ENCODE data around the gene HDAC3.
A peak's percentile ranks its signal among the peaks of the same experiment; 100 is the strongest.

HDAC3 gene

GRCh38 chr5:141636413-141637122 is at the start of gene HDAC3, which contains the start of gene RELL2:
HDAC3 (minus strand) TSS chr5:141636849; CDS start chr5:141636790, 59 bp downstream.
RELL2 (plus strand) TSS chr5:141636997; CDS start chr5:141638226, 1,229 bp downstream.
- H3K4me3 ChIP-seq (ENCODE audit: low read length) = peak within 1 kb of the TSS; percentile 91
- peak; percentile 95 for DNase-seq (ENCODE audit: low read depth)
- no peak for TF ChIP-seq CTCF (IDR thresholded peaks at IDR 0.05; ENCODE audit: insufficient read depth, low read depth, low read length, missing control alignments)

GRCh38 chr5:141685591-141685990 is 48.9 kb upstream of the HDAC3 start:
- H3K4me3 ChIP-seq (ENCODE audit: low read length) = no peak overlapping the region
- TF ChIP-seq CTCF (IDR thresholded peaks at IDR 0.05; ENCODE audit: insufficient read depth, low read depth, low read length, missing control alignments) = no peak
- no peak for DNase-seq (ENCODE audit: low read depth)

GRCh38 chr5:141683596-141684141 is 47.0 kb upstream of the HDAC3 start:
- no peak overlapping the region for H3K4me3 ChIP-seq (ENCODE audit: low read length)
- TF ChIP-seq CTCF (IDR thresholded peaks at IDR 0.05; ENCODE audit: insufficient read depth, low read depth, low read length, missing control alignments) = no peak
- DNase-seq (ENCODE audit: low read depth) = no peak

GRCh38 chr5:141681695-141682641 is 45.3 kb upstream of the HDAC3 start, which contains the start of gene ARAP3:
ARAP3 (minus strand) TSS chr5:141682230; CDS start chr5:141680486, 1,744 bp downstream.
- H3K4me3 ChIP-seq (ENCODE audit: low read length) = peak within 1 kb of the TSS; percentile 45
- peak; percentile 89 for DNase-seq (ENCODE audit: low read depth)
- no peak for TF ChIP-seq CTCF (IDR thresholded peaks at IDR 0.05; ENCODE audit: insufficient read depth, low read depth, low read length, missing control alignments)

GRCh38 chr5:141681295-141681694 is 44.6 kb upstream of the HDAC3 start:
- peak overlapping the region; percentile 45 for H3K4me3 ChIP-seq (ENCODE audit: low read length)
- DNase-seq (ENCODE audit: low read depth) = no peak
- no peak for TF ChIP-seq CTCF (IDR thresholded peaks at IDR 0.05; ENCODE audit: insufficient read depth, low read depth, low read length, missing control alignments)

GRCh38 chr5:141680751-141681201 is 44.1 kb upstream of the HDAC3 start:
- H3K4me3 ChIP-seq (ENCODE audit: low read length) = peak overlapping the region; percentile 45
- no peak for TF ChIP-seq CTCF (IDR thresholded peaks at IDR 0.05; ENCODE audit: insufficient read depth, low read depth, low read length, missing control alignments)
- DNase-seq (ENCODE audit: low read depth) = peak; percentile 42

Measured in epithelial cell of esophagus (primary cell).